Esophagus squamous epithelium (tissue), 5 donors: ENCODE measurements around the gene LBHD2. TPM values are rescaled to one million over a fixed set of nuclear protein-coding genes. Genes with fewer than 3 reads are reported as not detected.

Source experiments
- DNase-seq: peaks from one replicate; lab custom pipeline; 2025; lab: John Stamatoyannopoulos, UW
- H3K27ac ChIP-seq, 4 donors: fragments of 200-600 bp; sonication (generic); one replicate each; pipeline ENCODE4 v1.5.1; 2016 to 2019; ENCODE audit warnings: mild to moderate bottlenecking in 1 of 4
- H3K27me3 ChIP-seq, 4 donors: fragments of 200-600 bp; sonication (generic); 1 replicate in 3 of 4; 2 replicates in 1 of 4; pipeline versions ENCODE4 v1.5.1 to v1.6.0; 2017 to 2021; ENCODE audit warnings: antibody characterized with exemption in 1 of 4
- H3K36me3 ChIP-seq, 3 donors: fragments of 200-600 bp; sonication (generic); one replicate each; pipeline ENCODE4 v1.5.1; 2016 to 2019
- H3K4me1 ChIP-seq, 3 donors: fragments of 200-600 bp; sonication (generic); one replicate each; pipeline ENCODE4 v1.5.1; 2017 to 2019
- H3K4me3 ChIP-seq, 4 donors: fragments of 200-600 bp; sonication (generic); 1 replicate in 3 of 4; 2 replicates in 1 of 4; pipeline ENCODE4 v1.5.1; 2016 to 2019; ENCODE audit warnings: mild to moderate bottlenecking in 2 of 4, moderate library complexity in 1 of 4
- H3K9me3 ChIP-seq, 3 donors: fragments of 200-600 bp; sonication (generic); one replicate each; pipeline ENCODE4 v1.5.1; 2016 to 2019
- POLR2A ChIP-seq, 4 donors: fragments of 450-650 bp; IDR thresholded peaks; one replicate each; pipeline ENCODE4 v1.6.1; 2017; ENCODE audit warnings: antibody characterized with exemption in 4 of 4, mild to moderate bottlenecking in 4 of 4, moderate library complexity in 3 of 4
- WGBS, 2 donors: methylation state at CpG; one replicate each; pipeline ENCODE4 v1.1.5; 2018; 5-methylcytosine and 5-hydroxymethylcytosine counted together
- intact Hi-C: fragments of 100-400 bp; cut with DNase I; formaldehyde crosslinking; loops from one replicate; pipeline ENCODE4 v1.15.0; 2022
- total RNA-seq, 4 donors: library from RNA; depleted of rRNA; stranded (reverse); fragments of >200 nt; gene quantifications; one replicate each; pipeline ENCODE4 v1.1.0, GENCODE V29; 2016
- TF ChIP-seq, protein P1 (sequence below), 6 experiments: fragments of 450-650 bp in 4 of 6; fragments of 200-600 bp in 2 of 6; sonication (generic) in 2 of 6; IDR thresholded peaks; one replicate each; pipeline ENCODE4 v1.5.1; 2016 to 2019; ENCODE audit warnings: antibody characterized with exemption in 6 of 6, mild to moderate bottlenecking in 4 of 6, moderate library complexity in 4 of 6
- donor health status: DM: yes; HTN: yes; CAD: no.

The LBHD2 gene
- total RNA-seq, 4 donors from 2014 or later = 1.1 TPM; not detected in 3

DNA sequence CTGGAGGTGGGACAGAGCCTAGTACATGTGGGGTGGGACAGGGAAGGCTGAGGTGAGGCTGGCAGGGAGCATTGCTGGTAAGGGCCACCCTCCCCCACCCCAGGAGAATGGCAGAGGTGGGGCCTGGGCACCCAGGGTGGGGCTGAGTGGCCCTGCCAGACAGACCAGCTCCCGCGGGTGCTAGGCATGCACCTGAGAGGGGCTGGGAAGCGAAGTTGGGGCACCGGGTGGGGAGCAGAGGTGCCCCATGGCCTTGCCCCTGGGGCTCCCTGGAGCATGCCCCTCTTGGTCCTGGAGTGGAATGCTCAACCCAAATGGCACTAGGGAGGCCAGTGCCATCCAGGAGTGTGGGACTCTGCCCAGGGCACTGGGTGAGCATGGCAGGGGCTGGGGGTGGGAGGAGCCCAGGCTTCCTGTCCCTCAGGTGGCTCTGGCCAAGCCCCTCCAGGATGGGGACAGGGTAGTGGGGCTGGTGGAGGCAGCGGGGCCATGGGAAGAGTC lies 40.5 kb downstream of the LBHD2 start:
- peak overlapping the region; percentile 57 to 85 (median 62) for H3K4me3 ChIP-seq
- WGBS, 2 donors = 63% methylated on average over 4 of the region's 5 CpGs; no CpG with 5 or more reads in 1 of the 2 donors

GRCh38 chr14:103125098-103126070 lies 41.4 kb downstream of the LBHD2 start:
- intact Hi-C loops = no loop called here
- TF ChIP-seq POLR2A (IDR thresholded peaks at IDR 0.05) = no peak
- TF ChIP-seq, protein P1, sequence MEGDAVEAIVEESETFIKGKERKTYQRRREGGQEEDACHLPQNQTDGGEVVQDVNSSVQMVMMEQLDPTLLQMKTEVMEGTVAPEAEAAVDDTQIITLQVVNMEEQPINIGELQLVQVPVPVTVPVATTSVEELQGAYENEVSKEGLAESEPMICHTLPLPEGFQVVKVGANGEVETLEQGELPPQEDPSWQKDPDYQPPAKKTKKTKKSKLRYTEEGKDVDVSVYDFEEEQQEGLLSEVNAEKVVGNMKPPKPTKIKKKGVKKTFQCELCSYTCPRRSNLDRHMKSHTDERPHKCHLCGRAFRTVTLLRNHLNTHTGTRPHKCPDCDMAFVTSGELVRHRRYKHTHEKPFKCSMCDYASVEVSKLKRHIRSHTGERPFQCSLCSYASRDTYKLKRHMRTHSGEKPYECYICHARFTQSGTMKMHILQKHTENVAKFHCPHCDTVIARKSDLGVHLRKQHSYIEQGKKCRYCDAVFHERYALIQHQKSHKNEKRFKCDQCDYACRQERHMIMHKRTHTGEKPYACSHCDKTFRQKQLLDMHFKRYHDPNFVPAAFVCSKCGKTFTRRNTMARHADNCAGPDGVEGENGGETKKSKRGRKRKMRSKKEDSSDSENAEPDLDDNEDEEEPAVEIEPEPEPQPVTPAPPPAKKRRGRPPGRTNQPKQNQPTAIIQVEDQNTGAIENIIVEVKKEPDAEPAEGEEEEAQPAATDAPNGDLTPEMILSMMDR (IDR thresholded peaks at IDR 0.05) = no peak
- H3K9me3 ChIP-seq = no peaks in the 10 kb centered on the region
- WGBS, 2 donors = 84 to 87% methylated on average over 5 to 6 of the region's 13 CpGs
- H3K27ac ChIP-seq = peak overlapping the region; percentile 84 to 96 (median 92)
- no peak for DNase-seq
- peaks cover 0 to 9% (median 0%) of the 10 kb centered on the region in 3 donors for H3K36me3 ChIP-seq
- peaks cover 86 to 98% (median 92%) of the 10 kb centered on the region in 3 donors for H3K4me1 ChIP-seq
- peak overlapping the region in 3 of 4 donors; percentile 57 to 85 (median 66) for H3K4me3 ChIP-seq
- H3K27me3 ChIP-seq = peaks cover 0 to 32% (median 0%) of the 10 kb centered on the region in 4 donors

More for the DNA sequence above, 40.5 kb downstream of the LBHD2 start:
- H3K36me3 ChIP-seq = peaks cover 0 to 1% (median 0%) of the 10 kb centered on the region in 3 donors
- H3K27ac ChIP-seq = peak overlapping the region; percentile 84 to 96 (median 92)
- intact Hi-C loops = no loop called here
- peaks cover 80 to 96% (median 90%) of the 10 kb centered on the region in 3 donors for H3K4me1 ChIP-seq
- DNase-seq = no peak
- H3K27me3 ChIP-seq = peaks cover 0 to 32% (median 0%) of the 10 kb centered on the region in 4 donors
- TF ChIP-seq, protein P1 (IDR thresholded peaks at IDR 0.05) = no peak
- TF ChIP-seq POLR2A (IDR thresholded peaks at IDR 0.05) = no peak
- no peaks in the 10 kb centered on the region for H3K9me3 ChIP-seq

DNA sequence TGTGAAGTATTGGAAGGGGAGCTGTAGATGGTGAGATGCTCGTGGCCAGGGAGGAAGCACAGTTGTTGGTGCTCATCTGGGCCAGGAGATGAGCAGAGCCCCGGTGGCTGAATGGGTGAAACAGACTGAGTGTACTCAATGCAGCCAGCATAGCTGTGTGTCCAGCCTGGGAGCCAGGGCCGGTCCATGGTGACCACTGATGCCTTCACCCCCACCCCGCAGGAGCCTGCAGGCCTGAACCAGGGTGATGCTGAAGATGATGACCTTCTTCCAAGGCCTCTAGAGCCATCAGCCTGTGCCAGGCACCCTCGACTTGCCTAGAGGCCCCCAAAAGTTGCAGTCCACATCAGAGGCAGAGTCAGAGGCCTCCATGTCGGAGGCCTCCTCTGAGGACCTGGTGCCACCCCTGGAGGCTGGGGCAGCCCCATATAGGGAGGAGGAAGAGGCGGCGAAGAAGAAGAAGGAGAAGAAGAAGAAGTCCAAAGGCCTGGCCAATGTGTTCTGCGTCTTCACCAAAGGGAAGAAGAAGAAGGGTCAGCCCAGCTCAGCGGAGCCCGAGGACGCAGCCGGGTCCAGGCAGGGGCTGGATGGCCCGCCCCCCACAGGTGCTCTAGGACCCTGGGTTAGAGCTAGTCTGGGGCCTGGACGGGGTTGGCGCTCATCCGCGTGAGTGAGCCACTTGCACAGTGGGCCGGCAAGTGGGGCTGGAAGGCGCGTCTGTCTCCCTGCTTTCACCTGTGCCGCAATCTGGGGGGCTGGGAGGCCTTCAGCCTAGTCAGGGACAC lies 42.3 kb downstream of the LBHD2 start:
- Histone ChIP-seq H3K36me3 (peaks cover 0 to 18% (median 0%) of the 10 kb centered on the region in 3 donors), H3K4me3 (peak overlapping the region; percentile 20 to 85 (median 46)), H3K27ac (peak overlapping the region; percentile 68 to 86 (median 77)), H3K27me3 (peaks cover 0 to 28% (median 0%) of the 10 kb centered on the region in 4 donors), H3K4me1 (peaks cover 87 to 98% (median 92%) of the 10 kb centered on the region in 3 donors), H3K9me3 (no peaks in the 10 kb centered on the region)
- intact Hi-C loops = no loop called here
- no peak for DNase-seq
- no peak for TF ChIP-seq POLR2A (IDR thresholded peaks at IDR 0.05)
- TF ChIP-seq, protein P1 (IDR thresholded peaks at IDR 0.05) = no peak
- 68 to 72% methylated on average over 14 to 18 of the region's 22 CpGs for WGBS, 2 donors

DNA sequence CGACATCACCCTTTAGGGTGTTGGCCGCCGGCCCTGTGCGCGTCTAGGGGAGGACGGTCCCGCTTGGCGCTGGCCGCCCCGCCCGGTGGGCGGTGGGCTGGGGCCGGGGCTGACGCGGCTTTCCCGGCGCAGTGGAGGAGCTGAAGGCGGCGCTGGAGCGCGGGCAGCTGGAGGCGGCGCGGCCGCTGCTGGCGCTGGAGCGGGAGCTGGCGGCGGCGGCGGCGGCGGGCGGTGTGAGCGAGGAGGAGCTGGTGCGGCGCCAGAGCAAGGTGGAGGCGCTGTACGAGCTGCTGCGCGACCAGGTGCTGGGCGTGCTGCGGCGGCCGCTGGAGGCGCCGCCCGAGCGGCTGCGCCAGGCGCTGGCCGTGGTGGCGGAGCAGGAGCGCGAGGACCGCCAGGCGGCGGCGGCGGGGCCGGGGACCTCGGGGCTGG lies 42.9 kb downstream of the LBHD2 start:
- peaks cover 0 to 24% (median 0%) of the 10 kb centered on the region in 3 donors for H3K36me3 ChIP-seq
- H3K4me3 ChIP-seq = peak overlapping the region; percentile 20 to 85 (median 46)
- no peaks in the 10 kb centered on the region for H3K9me3 ChIP-seq
- no peak for DNase-seq
- H3K27me3 ChIP-seq = peaks cover 0 to 23% (median 0%) of the 10 kb centered on the region in 4 donors
- TF ChIP-seq, protein P1 (IDR thresholded peaks at IDR 0.05) = peak in 4 of 6 experiments; percentile 13 to 52 (median 30)
- TF ChIP-seq POLR2A (IDR thresholded peaks at IDR 0.05) = no peak
- H3K27ac ChIP-seq = peak overlapping the region; percentile 62 to 86 (median 69)
- WGBS, 2 donors = 60 to 63% methylated on average over 2 to 19 of the region's 62 CpGs
- intact Hi-C loops = no loop called here
- peaks cover 87 to 98% (median 91%) of the 10 kb centered on the region in 3 donors for H3K4me1 ChIP-seq
